GM21447 (cell line): ENCODE results near the gene HYI.
A peak's percentile ranks its signal among the peaks of the same experiment; 100 is the strongest.
"Not testable (repeated sequence)": the region's sequence is repeated elsewhere in the genome, so short reads cannot be mapped to it uniquely, and the experiment has no call there.

Experiments
- ATAC-seq: cut with Tn5 transposase; IDR thresholded peaks from one replicate; pipeline ENCODE4 v1.9.1; 2021; ENCODE audit not compliant: unreplicated experiment

HYI gene

GRCh38 chr1:43432171-43432860, 21.4 kb downstream of the HYI start:
- ATAC-seq = no peak

- no peak for ATAC-seq
Observed at GRCh38 chr1:43431676-43432075, 22.1 kb downstream of the HYI start.

DNA sequence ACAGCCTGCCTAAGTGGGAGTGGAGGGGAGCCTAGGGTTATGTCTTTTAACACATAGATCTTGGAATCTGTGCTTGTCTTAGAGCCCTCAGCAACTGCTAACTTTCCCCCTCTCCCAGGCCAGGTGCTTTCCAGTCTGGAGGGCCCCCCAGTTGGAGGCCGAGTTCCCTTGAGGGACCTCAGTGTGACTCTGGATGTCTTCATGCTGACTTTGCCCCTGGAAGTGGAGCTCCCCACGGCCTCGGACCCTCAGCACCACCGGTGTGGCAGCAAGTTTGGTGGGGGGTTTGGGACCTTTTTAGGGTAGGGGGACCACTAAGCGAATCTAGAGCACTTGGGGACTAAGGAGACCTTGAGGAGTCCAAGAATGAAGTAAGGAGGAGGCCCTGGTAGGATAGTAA, 22.9 kb downstream of the HYI start:
- no peak for ATAC-seq

DNA sequence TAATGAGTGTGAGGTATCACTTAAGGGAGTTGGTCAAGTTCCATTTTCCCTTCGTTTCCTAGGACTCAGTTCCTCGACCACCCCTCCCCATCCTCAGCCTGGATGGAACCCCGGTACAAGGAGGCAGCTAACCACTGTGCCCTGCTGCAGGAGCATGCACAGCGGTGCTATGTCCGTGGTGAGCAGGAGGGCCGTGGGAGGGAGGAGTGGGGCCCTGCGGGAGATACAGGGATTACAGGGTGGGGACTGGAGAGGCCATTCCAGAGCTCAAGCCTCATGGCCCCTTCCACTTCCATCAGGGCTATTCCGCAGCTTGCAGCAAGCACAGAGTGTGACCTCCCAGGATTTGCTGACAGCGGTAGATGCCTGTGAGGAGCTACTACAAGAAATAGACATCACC, 25.8 kb downstream of the HYI start:
- no peak for ATAC-seq

- no peak for ATAC-seq
Observed at GRCh38 chr1:43427524-43427923, 26.2 kb downstream of the HYI start.

GRCh38 chr1:43426221-43426620, 27.5 kb downstream of the HYI start:
- ATAC-seq = no peak

- ATAC-seq = no peak
Observed at GRCh38 chr1:43425045-43425444, 28.7 kb downstream of the HYI start.

DNA sequence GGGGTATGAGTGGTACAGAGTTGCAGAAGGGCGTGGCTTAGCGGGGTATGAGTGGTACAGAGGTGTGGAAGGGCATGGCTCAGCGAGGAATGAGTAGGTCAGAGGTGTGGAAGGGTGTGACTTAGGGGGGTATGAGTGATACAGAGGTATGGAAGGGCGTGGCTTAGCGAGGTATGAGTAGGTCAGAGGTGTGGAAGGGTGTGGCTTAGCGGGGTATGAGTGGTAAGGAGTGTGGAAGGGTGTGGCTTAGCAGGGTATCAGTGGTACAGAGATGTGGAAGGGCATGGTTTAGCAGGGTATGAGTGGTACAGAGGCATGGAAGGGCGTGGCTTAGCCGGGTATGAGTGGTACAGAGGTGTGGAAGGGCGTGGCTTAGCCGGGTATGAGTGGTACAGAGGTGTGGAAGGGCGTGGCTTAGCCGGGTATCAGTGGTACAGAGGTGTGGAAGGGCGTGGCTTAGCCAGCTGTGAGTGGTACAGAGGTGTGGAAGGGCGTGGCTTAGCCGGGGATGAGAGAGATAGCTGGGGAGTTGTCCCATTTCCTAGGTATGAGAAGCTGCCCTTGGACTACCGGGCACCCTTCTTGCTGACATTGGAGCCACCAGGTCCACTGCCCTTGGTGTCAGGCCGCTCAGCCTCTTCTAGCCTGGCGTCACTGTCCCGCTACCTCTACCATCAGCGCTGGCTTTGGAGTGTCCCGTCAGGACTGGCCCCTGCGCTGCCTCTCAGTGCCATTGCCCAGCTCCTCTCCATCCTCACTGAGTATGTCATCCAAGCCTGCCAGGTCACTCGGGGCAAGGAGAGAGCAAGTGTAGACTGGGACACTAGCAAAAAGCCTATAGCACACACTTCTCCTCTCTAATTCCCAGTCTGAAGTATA, 29.8 kb downstream of the HYI start:
- ATAC-seq = no peak

GRCh38 chr1:43422995-43423671, 30.6 kb downstream of the HYI start:
- no peak for ATAC-seq

- no peak for ATAC-seq
Observed at GRCh38 chr1:43421976-43422750, 31.6 kb downstream of the HYI start.

DNA sequence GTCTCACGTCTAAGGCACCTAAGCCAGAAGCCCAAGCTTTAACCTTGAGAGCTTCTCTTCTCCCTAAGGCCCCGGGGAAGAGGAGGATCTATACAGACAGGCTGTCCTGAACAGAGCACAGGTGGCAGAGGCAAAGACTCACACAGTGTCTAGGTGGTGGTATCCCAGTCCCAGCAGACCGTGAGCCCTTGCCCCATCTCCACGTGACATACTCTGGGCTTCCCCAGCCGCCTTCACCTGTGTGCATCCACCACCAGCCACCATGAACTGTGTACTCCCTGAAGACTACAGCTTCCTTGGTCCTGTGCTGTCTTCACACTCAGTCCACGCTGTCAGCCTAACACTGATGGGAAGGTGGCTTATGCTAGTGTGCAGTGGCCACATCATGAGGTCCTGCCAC, 32.3 kb downstream of the HYI start:
- no peak for ATAC-seq

GRCh38 chr1:43420874-43421273, 32.9 kb downstream of the HYI start:
- no peak for ATAC-seq

- no peak for ATAC-seq
Observed at GRCh38 chr1:43419627-43420425, 33.9 kb downstream of the HYI start.

DNA sequence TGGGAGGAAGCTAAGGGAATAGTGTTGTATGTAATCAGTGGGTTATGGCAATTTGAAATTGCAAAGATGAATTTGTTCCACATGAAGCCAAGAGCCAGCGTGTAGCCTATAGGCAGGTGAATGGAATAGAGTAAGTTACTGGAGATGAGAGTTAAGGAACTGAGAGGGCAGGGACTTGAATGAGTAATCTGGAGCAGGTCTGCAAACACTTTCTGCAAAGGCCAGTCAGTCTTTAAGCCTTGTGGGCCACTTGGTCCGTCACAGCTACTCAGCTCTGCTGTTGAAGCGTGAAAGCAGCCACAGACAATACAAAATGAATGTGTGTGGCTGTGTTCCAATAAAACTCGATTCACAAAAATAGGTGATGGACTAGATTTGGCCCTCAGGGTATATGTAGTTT, 34.9 kb downstream of the HYI start:
- ATAC-seq = peak; percentile 54

GRCh38 chr1:43415901-43416300, 37.8 kb downstream of the HYI start:
- no peak for ATAC-seq

- ATAC-seq = no peak
Observed at GRCh38 chr1:43414634-43415223, 39.0 kb downstream of the HYI start.

- ATAC-seq = not testable (repeated sequence)
Observed at GRCh38 chr1:43413426-43413825, 40.3 kb downstream of the HYI start.

- ATAC-seq = no peak
Observed at GRCh38 chr1:43410571-43410970, 43.2 kb downstream of the HYI start.

- no peak for ATAC-seq
Observed at GRCh38 chr1:43405876-43406234, 47.9 kb downstream of the HYI start.
